Upper lobe of right lung (tissue), 1 donor: Measurements from ENCODE around the gene ENHO. TPM values are rescaled to one million over a fixed set of nuclear protein-coding genes. Genes with fewer than 3 reads are reported as not detected.

Experiments
- ATAC-seq: fragments of 200-7000 bp; cut with Tn5 transposase; one replicate; pipeline ENCODE4 v1.9.1; 2020; ENCODE audit warnings: mild to moderate bottlenecking, moderate library complexity
- DNase-seq: peaks from one replicate; pipeline ENCODE4 v3.0.0-alpha.2; 2020
- H3K27ac ChIP-seq: fragments of 200-600 bp; one replicate; pipeline ENCODE4 v1.8.0; 2022
- H3K27me3 ChIP-seq: fragments of 200-600 bp; one replicate; pipeline ENCODE4 v1.8.0; 2022; ENCODE audit warnings: mild to moderate bottlenecking
- H3K36me3 ChIP-seq: fragments of 200-600 bp; one replicate; pipeline ENCODE4 v1.8.0; 2022
- H3K4me1 ChIP-seq: fragments of 200-600 bp; one replicate; pipeline ENCODE4 v1.8.0; 2022
- H3K4me3 ChIP-seq: fragments of 200-600 bp; one replicate; pipeline ENCODE4 v1.8.0; 2022; ENCODE audit warnings: mild to moderate bottlenecking
- H3K9me3 ChIP-seq: fragments of 200-600 bp; one replicate; pipeline ENCODE4 v1.8.0; 2022
- CTCF ChIP-seq: fragments of 200-600 bp; IDR thresholded peaks from one replicate; pipeline ENCODE4 v1.8.0; 2022; ENCODE audit warnings: antibody characterized with exemption
- intact Hi-C: fragments of 100-400 bp; cut with DNase I; formaldehyde crosslinking; loops from one replicate; pipeline ENCODE4 v1.11.0; 2022
- total RNA-seq: library from RNA; stranded (reverse); fragmentation: NEBNext Ultra II Directional; extraction: Animal tissue kit (Norgen Biotek cat#: 25700); gene quantifications from one replicate; pipeline ENCODE4 v1.2.1, GENCODE V29; 2021
- donor health status: DM: no; HTN: yes; CAD: no; lungs with severe emphysema.

Gene ENHO
- total RNA-seq, 1 donor from 2014 or later: 0.61 TPM

GRCh38 chr9:34563262-34563661 lies 40.5 kb upstream of the ENHO start:
- H3K9me3 ChIP-seq: no peaks in the 10 kb centered on the region
- ATAC-seq: no peak
- H3K4me1 ChIP-seq: peaks cover 7% of the 10 kb centered on the region
- no peak for TF ChIP-seq CTCF
- DNase-seq: no peak
- no peak overlapping the region for H3K4me3 ChIP-seq
- no peaks in the 10 kb centered on the region for H3K36me3 ChIP-seq
- no peak overlapping the region for H3K27ac ChIP-seq
- intact Hi-C loops: no loop called here
- peaks cover 32% of the 10 kb centered on the region for H3K27me3 ChIP-seq

GRCh38 chr9:34562135-34562745 lies 39.5 kb upstream of the ENHO start:
- ATAC-seq (no peak), DNase-seq (no peak)
- intact Hi-C loops: no loop called here
- TF ChIP-seq CTCF: peak; percentile 44
- H3K9me3 ChIP-seq: no peaks in the 10 kb centered on the region
- H3K27me3 ChIP-seq: peaks cover 26% of the 10 kb centered on the region
- no peak overlapping the region for H3K27ac ChIP-seq
- H3K4me3 ChIP-seq: no peak overlapping the region
- peaks cover 7% of the 10 kb centered on the region for H3K4me1 ChIP-seq
- no peaks in the 10 kb centered on the region for H3K36me3 ChIP-seq

GRCh38 chr9:34560599-34561214 lies 37.9 kb upstream of the ENHO start:
- DNase-seq (no peak), ATAC-seq (peak; percentile 27)
- Histone ChIP-seq H3K4me3 (no peak overlapping the region), H3K36me3 (no peaks in the 10 kb centered on the region), H3K27ac (no peak overlapping the region), H3K27me3 (peaks cover 14% of the 10 kb centered on the region), H3K4me1 (peaks cover 7% of the 10 kb centered on the region), H3K9me3 (no peaks in the 10 kb centered on the region)
- intact Hi-C loops: no loop called here
- no peak for TF ChIP-seq CTCF

- DNase-seq (no peak), ATAC-seq (peak; percentile 66)
- no peaks in the 10 kb centered on the region for H3K9me3 ChIP-seq
- H3K36me3 ChIP-seq: no peaks in the 10 kb centered on the region
- peaks cover 7% of the 10 kb centered on the region for H3K4me1 ChIP-seq
- intact Hi-C loops: no loop called here
- H3K4me3 ChIP-seq: no peak overlapping the region
- no peak overlapping the region for H3K27ac ChIP-seq
- TF ChIP-seq CTCF: no peak
- peaks cover 14% of the 10 kb centered on the region for H3K27me3 ChIP-seq
These were observed 37.0 kb upstream of the ENHO start for GRCh38 chr9:34559624-34560455.

- no peak overlapping the region for H3K27ac ChIP-seq
- DNase-seq: no peak
These were observed 36.3 kb upstream of the ENHO start for GRCh38 chr9:34558919-34559623.

More at GRCh38 chr9:34558919-34559623, 36.3 kb upstream of the ENHO start:
- no peaks in the 10 kb centered on the region for H3K9me3 ChIP-seq
- peaks cover 14% of the 10 kb centered on the region for H3K27me3 ChIP-seq
- TF ChIP-seq CTCF: no peak
- intact Hi-C loops: no loop called here
- no peaks in the 10 kb centered on the region for H3K36me3 ChIP-seq
- no peak overlapping the region for H3K4me3 ChIP-seq
- peaks cover 7% of the 10 kb centered on the region for H3K4me1 ChIP-seq
- ATAC-seq: no peak
